H1 (cell line): ENCODE measurements around the gene TIMM23. TPM values are rescaled to one million over a fixed set of nuclear protein-coding genes. Genes with fewer than 3 reads are reported as not detected.

Source experiments
- BACH1 ChIP-seq: IDR thresholded peaks from 2 replicates; pipeline ENCODE4 v1.6.1; 2012; ENCODE audit warnings: low read length, improper control_type of control experiment
- CBX5 ChIP-seq: fragments of 300-800, 300-1000 bp; sonication (generic); IDR thresholded peaks from 2 replicates; pipeline ENCODE4 v1.7.1; 2016; ENCODE audit warnings: antibody characterized with exemption, low read length, low read depth
- CHD7 ChIP-seq: fragments of 300-600 bp; sonication (generic); IDR thresholded peaks from 2 replicates; pipeline ENCODE4 v1.7.1; 2012; ENCODE audit warnings: low read length, moderate library complexity, mild to moderate bottlenecking, inconsistent platforms; ENCODE audit not compliant: insufficient replicate concordance
- EP300 ChIP-seq, 2 experiments: IDR thresholded peaks; 1 replicate in 1 of 2; 2 replicates in 1 of 2; pipeline ENCODE4 v1.6.1; 2011 to 2012; ENCODE audit warnings: low read depth in 2 of 2, low read length in 2 of 2, mild to moderate bottlenecking in 2 of 2, borderline replicate concordance in 1 of 2, inconsistent platforms in 1 of 2, moderate library complexity in 1 of 2
- HDAC2 ChIP-seq, 2 experiments: fragments of 300-600 bp in 1 of 2; sonication (generic) in 1 of 2; IDR thresholded peaks; 2 replicates each; pipeline ENCODE4 v1.6.1; 2011 to 2012; ENCODE audit warnings: low read depth in 2 of 2, low read length in 2 of 2, mild to moderate bottlenecking in 2 of 2, moderate library complexity in 2 of 2, borderline replicate concordance in 1 of 2, inconsistent platforms in 1 of 2
- KDM1A ChIP-seq: fragments of 200-600, 300-600 bp; sonication (generic); IDR thresholded peaks from 2 replicates; pipeline ENCODE4 v1.7.1; 2016; ENCODE audit warnings: mild to moderate bottlenecking, low read length, borderline replicate concordance
- KDM4A ChIP-seq: IDR thresholded peaks from one replicate; pipeline ENCODE4 v1.7.1; 2012; ENCODE audit warnings: low read depth, mild to moderate bottlenecking, moderate library complexity, low read length, inconsistent platforms; ENCODE audit not compliant: severe bottlenecking
- MAX ChIP-seq: IDR thresholded peaks from 2 replicates; pipeline ENCODE4 v1.6.1; 2012; ENCODE audit warnings: inconsistent platforms
- RXRA ChIP-seq: IDR thresholded peaks from 2 replicates; pipeline ENCODE4 v1.6.1; 2011; ENCODE audit warnings: low read depth, mild to moderate bottlenecking, low read length, moderate library complexity; ENCODE audit not compliant: insufficient read depth
- polyA plus RNA-seq, 7 experiments: library from polyadenylated mRNA; depleted of rRNA in 3 of 7; stranded (reverse) in 5 of 7; unstranded in 2 of 7; fragments of >200 nt in 5 of 7; fragments of 200-250 nt in 2 of 7; gene quantifications; 1 replicate in 5 of 7; 2 replicates in 1 of 7; 4 replicates in 1 of 7; pipeline versions ENCODE4 v1.2.1 to v1.2.3, GENCODE V29; 2011 to 2013; ENCODE audit warnings: missing spikeins in 2 of 7, mixed read lengths in 2 of 7
- total RNA-seq: library from RNA; stranded (reverse); fragmentation: NEBNext Ultra II Directional; extraction: Animal tissue kit (Norgen Biotek cat#: 25700); gene quantifications from 2 replicates; pipeline ENCODE4 v1.2.1, GENCODE V29; 2021

TIMM23 gene
- total and polyA plus RNA-seq, 2 of the 8 experiments (the other 6 are each of a cell fraction or from before 2014, with no cell fraction given) = 101 to 130 TPM

GRCh38 chr10:46052057-46052790 lies 79.9 kb downstream of the TIMM23 start (continued):
- no peak for TF ChIP-seq CHD7
- TF ChIP-seq EP300 (IDR thresholded peaks at IDR 0.05; ENCODE audit: borderline replicate concordance in 1 of 2, low read depth in 2 of 2, low read length in 2 of 2) = no peak
- TF ChIP-seq BACH1 = no peak
- TF ChIP-seq KDM1A = no peak
- no peak for TF ChIP-seq KDM4A
- no peak for TF ChIP-seq RXRA
- TF ChIP-seq MAX = no peak
- TF ChIP-seq HDAC2 (IDR thresholded peaks at IDR 0.05; ENCODE audit: borderline replicate concordance in 1 of 2, low read depth in 2 of 2, low read length in 2 of 2) = no peak
- no peak for TF ChIP-seq CBX5
